GM12878 (cell line): ENCODE results near the gene THY1. TPM values are rescaled to one million over a fixed set of nuclear protein-coding genes. Genes with fewer than 3 reads are reported as not detected.

Experiments used
- ATAC-seq: fragments of 200-7000 bp; cut with Tn5 transposase; 3 replicates; pipeline ENCODE4 v1.9.1; 2020; ENCODE audit warnings: mild to moderate bottlenecking, moderate library complexity
- BruUV-seq: library from RNA; stranded (reverse); fragments of 400-500 nt; replicated peaks from 2 replicates; lab custom pipeline; 2021; lab: Mats Ljungman, UMichigan
- CTCF ChIA-PET: fragments of 300-600 bp; sonication (Branson Sonifier 250); formaldehyde crosslinking; extraction: SDS; loops from one replicate; lab custom pipeline; 2021; ENCODE audit warnings: inconsistent platforms; lab: Yijun Ruan, JAX
- POLR2A ChIA-PET: fragments of 350-600 bp; formaldehyde crosslinking; extraction: SDS; loops from one replicate; lab custom pipeline; 2021; ENCODE audit warnings: inconsistent platforms; lab: Charles Lee
- RAD21 ChIA-PET: fragments of 300-600 bp; sonication (Branson Sonifier 250); formaldehyde crosslinking; loops from one replicate; lab custom pipeline; 2023; ENCODE audit warnings: antibody characterized with exemption; ENCODE audit not compliant: unreplicated experiment; lab: Charles Lee
- SMC1A ChIA-PET: fragments of 300-600 bp; sonication (Branson Sonifier 250); formaldehyde crosslinking; loops from one replicate; lab custom pipeline; 2023; ENCODE audit not compliant: unreplicated experiment, uncharacterized antibody; lab: Charles Lee
- DNase-seq: peaks from one replicate; pipeline ENCODE4 v3.0.0-alpha.2; 2011; ENCODE audit warnings: low read depth, low spot score
- FAIRE-seq: peaks from 3 replicates; lab custom pipeline; 2011; peaks lifted over from hg19 to GRCh38; lab: Jason Lieb, UNC
- H2AFZ ChIP-seq: 2 replicates; pipeline ENCODE4 v1.6.0; 2011; ENCODE audit warnings: low read depth, low read length, control low read depth; ENCODE audit not compliant: control insufficient read depth
- H3K27ac ChIP-seq: 2 replicates; pipeline ENCODE4 v1.5.1; 2011; ENCODE audit warnings: control low read depth; ENCODE audit not compliant: control insufficient read depth, insufficient read depth
- H3K27me3 ChIP-seq, 2 experiments: replicated peaks in 1 of 2; 2 replicates each; pipeline versions ENCODE4 v1.6.0 to v1.6.1; 2011; ENCODE audit warnings: low read length in 1 of 2; ENCODE audit not compliant: control insufficient read depth in 2 of 2, insufficient read depth in 2 of 2
- H3K36me3 ChIP-seq, 2 experiments: 2 replicates each; pipeline ENCODE4 v1.5.1; 2011; ENCODE audit warnings: low read length in 1 of 2; ENCODE audit not compliant: control insufficient read depth in 2 of 2, insufficient read depth in 2 of 2
- H3K4me1 ChIP-seq: 2 replicates; pipeline ENCODE4 v1.6.1; 2011; ENCODE audit warnings: mild to moderate bottlenecking, low read length, moderate library complexity, mixed read lengths; ENCODE audit not compliant: control insufficient read depth, insufficient read depth
- H3K4me2 ChIP-seq: 2 replicates; pipeline ENCODE4 v1.6.0; 2011; ENCODE audit warnings: control low read depth; ENCODE audit not compliant: control insufficient read depth, insufficient read depth
- H3K4me3 ChIP-seq: fragments of 200-600 bp; sonication (generic); 2 replicates; pipeline ENCODE4 v1.5.1; 2016
- H3K79me2 ChIP-seq: 2 replicates; pipeline ENCODE4 v1.6.0; 2011; ENCODE audit warnings: low read length; ENCODE audit not compliant: control insufficient read depth, insufficient read depth
- H3K9ac ChIP-seq: 2 replicates; pipeline ENCODE4 v1.8.0; 2011; ENCODE audit warnings: low read length, control low read depth, mixed read lengths; ENCODE audit not compliant: control insufficient read depth, insufficient read depth
- H3K9me3 ChIP-seq: replicated peaks from 3 replicates; pipeline ENCODE4 v1.5.1; 2011; ENCODE audit warnings: mild to moderate bottlenecking, low read length; ENCODE audit not compliant: control insufficient read depth, insufficient read depth
- H4K20me1 ChIP-seq: 2 replicates; pipeline ENCODE4 v1.6.0; 2011; ENCODE audit not compliant: control insufficient read depth, insufficient read depth
- ATF7 ChIP-seq: fragments of 450-650 bp; IDR thresholded peaks from 2 replicates; pipeline ENCODE4 v1.6.1; 2016; ENCODE audit warnings: low read depth, mild to moderate bottlenecking
- BRCA1 ChIP-seq: IDR thresholded peaks from 2 replicates; pipeline ENCODE4 v1.6.1; 2011; ENCODE audit warnings: low read depth, low read length, improper control_type of control experiment
- CREB1 ChIP-seq: IDR thresholded peaks from 2 replicates; pipeline ENCODE4 v1.6.1; 2012; ENCODE audit warnings: low read depth, mild to moderate bottlenecking, inconsistent platforms
- CREM ChIP-seq: IDR thresholded peaks from 2 replicates; pipeline ENCODE4 v1.6.1; 2014; ENCODE audit warnings: antibody characterized with exemption, low read depth
- ESRRA ChIP-seq: IDR thresholded peaks from 2 replicates; pipeline ENCODE4 v1.6.1; 2012; ENCODE audit warnings: mild to moderate bottlenecking, low read length, improper control_type of control experiment
- KDM1A ChIP-seq: fragments of 200-600 bp; sonication (generic); IDR thresholded peaks from 2 replicates; pipeline ENCODE4 v1.6.1; 2016; ENCODE audit warnings: borderline replicate concordance
- MTA2 ChIP-seq: fragments of 450-650 bp; IDR thresholded peaks from 2 replicates; pipeline ENCODE4 v1.6.1; 2016; ENCODE audit warnings: low read depth, mild to moderate bottlenecking, moderate library complexity
- MXI1 ChIP-seq: fragments of 150-350 bp; IDR thresholded peaks from 2 replicates; pipeline ENCODE4 v1.6.1; 2011; ENCODE audit warnings: low read depth, mild to moderate bottlenecking, inconsistent platforms, low read length, improper control_type of control experiment
- MYC ChIP-seq: IDR thresholded peaks from 2 replicates; pipeline ENCODE4 v1.6.1; 2011; ENCODE audit warnings: mild to moderate bottlenecking, low read length, moderate library complexity, inconsistent platforms; ENCODE audit not compliant: insufficient read depth, insufficient replicate concordance, insufficient read length, severe bottlenecking
- NFIC ChIP-seq: IDR thresholded peaks from 2 replicates; pipeline ENCODE4 v1.6.1; 2012; ENCODE audit warnings: low read depth, mild to moderate bottlenecking, inconsistent platforms, low read length, moderate library complexity
- PML ChIP-seq: IDR thresholded peaks from 2 replicates; pipeline ENCODE4 v1.6.1; 2012; ENCODE audit warnings: low read length, inconsistent platforms
- SMC3 ChIP-seq: IDR thresholded peaks from 2 replicates; pipeline ENCODE4 v1.6.1; 2011; ENCODE audit warnings: low read length, improper control_type of control experiment, borderline replicate concordance
- SUZ12 ChIP-seq: fragments of 200-600 bp; sonication (generic); IDR thresholded peaks from one replicate; pipeline ENCODE4 v1.6.1; 2018; ENCODE audit warnings: antibody characterized with exemption, mild to moderate bottlenecking; ENCODE audit not compliant: unreplicated experiment
- WRNIP1 ChIP-seq: IDR thresholded peaks from 2 replicates; pipeline ENCODE4 v1.6.1; 2011; ENCODE audit warnings: low read depth, low read length, improper control_type of control experiment, borderline replicate concordance
- ZNF274 ChIP-seq: IDR thresholded peaks from one replicate; pipeline ENCODE4 v1.8.0; 2011; ENCODE audit not compliant: insufficient read length, insufficient read depth
- WGBS: methylation state at CpG from one replicate; pipeline ENCODE4 v1.1.6; 2016; ENCODE audit warnings: low lambda C conversion rate; ENCODE audit not compliant: insufficient replicate concordance, insufficient coverage; ENCODE audit errors: missing lambda C conversion rate; 5-methylcytosine and 5-hydroxymethylcytosine counted together
- in situ Hi-C: fragments of 300-500 bp; cut with MboI; formaldehyde crosslinking; loops from 9 replicates; pipeline ENCODE4 v1.14.3; 2018; ENCODE audit warnings: mixed read lengths
- intact Hi-C: fragments of 100-400 bp; cut with micrococcal nuclease; formaldehyde crosslinking; loops from one replicate; pipeline ENCODE4 v1.14.2; 2022; ENCODE audit not compliant: unreplicated experiment
- polyA plus RNA-seq, 11 experiments: library from polyadenylated mRNA; depleted of rRNA in 4 of 11; unstranded in 6 of 11; stranded (reverse) in 5 of 11; fragments of >200 nt; fragmentation: Nextera tagmentation in 4 of 11; fragmentation: Illumina TruSeq in 1 of 11; extraction: Ambion mirVana in 4 of 11; extraction: Trizol in 1 of 11; gene quantifications; 1 replicate in 1 of 11; 2 replicates in 10 of 11; pipeline versions ENCODE4 v1.2.1 to v1.2.3, GENCODE V29; 2011 to 2016; ENCODE audit warnings: inconsistent platforms in 2 of 11, missing spikeins in 2 of 11, low read depth in 1 of 11
- total RNA-seq, 4 experiments: library from RNA; depleted of rRNA in 3 of 4; stranded (reverse); fragments of >200 nt in 3 of 4; fragmentation: Illumina TruSeq in 1 of 4; extraction: Trizol in 1 of 4; gene quantifications; 2 replicates each; pipeline versions ENCODE4 v1.2.1 to v1.2.3, GENCODE V29; 2013 to 2021
- TF ChIP-seq, protein P1 (sequence below): IDR thresholded peaks from 2 replicates; pipeline ENCODE4 v1.6.1; 2012; ENCODE audit warnings: low read length, inconsistent platforms
- TF ChIP-seq, protein P2 (sequence below): fragments of 450-650 bp; IDR thresholded peaks from 2 replicates; pipeline ENCODE4 v1.6.1; 2016; ENCODE audit warnings: mild to moderate bottlenecking, moderate library complexity, borderline replicate concordance
- TF ChIP-seq, protein P3 (sequence below): IDR thresholded peaks from 2 replicates; pipeline ENCODE4 v1.6.1; 2011; ENCODE audit warnings: mild to moderate bottlenecking, low read depth, low read length, moderate library complexity; ENCODE audit not compliant: insufficient replicate concordance
- TF ChIP-seq, protein P4 (sequence below): IDR thresholded peaks from 2 replicates; pipeline ENCODE4 v1.6.1; 2012; ENCODE audit warnings: low read depth, low read length, improper control_type of control experiment

THY1 gene
- total and polyA plus RNA-seq, 10 of the 15 experiments (the other 5 are each of a cell fraction or from before 2014, with no cell fraction given): 0.86 to 20.1 (median 3.2) TPM

DNA sequence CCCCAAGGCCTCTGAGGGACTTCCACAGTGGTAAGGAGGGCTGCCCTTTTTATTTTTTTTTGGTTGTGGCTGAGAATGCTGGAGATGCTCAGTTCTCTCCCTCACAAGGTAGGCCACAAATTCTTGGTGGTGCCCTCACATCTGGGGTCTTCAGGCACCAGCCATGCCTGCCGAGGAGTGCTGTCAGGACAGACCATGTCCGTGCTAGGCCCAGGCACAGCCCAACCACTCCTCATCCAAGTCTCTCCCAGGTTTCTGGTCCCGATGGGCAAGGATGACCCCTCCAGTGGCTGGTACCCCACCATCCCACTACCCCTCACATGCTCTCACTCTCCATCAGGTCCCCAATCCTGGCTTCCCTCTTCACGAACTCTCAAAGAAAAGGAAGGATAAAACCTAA, 4.2 kb downstream of the THY1 start:
- in situ Hi-C loops: no loop called here
- no peak for FAIRE-seq

More for the DNA sequence above, 4.2 kb downstream of the THY1 start:
- no peaks in the 10 kb centered on the region for H3K36me3 ChIP-seq
- no TSS peak for BruUV-seq
- RAD21 ChIA-PET: no interaction called here
- H4K20me1 ChIP-seq: no peaks in the 10 kb centered on the region
- H3K9ac ChIP-seq: no peak overlapping the region
- peaks cover 0 to 11% of the 10 kb centered on the region in 2 experiments; a peak in 3 of 4 replicates for H3K27me3 ChIP-seq
- H3K27ac ChIP-seq: no peak overlapping the region
- SMC1A ChIA-PET: no interaction called here
- DNase-seq: no peak
- 29% methylated on average over 4 of the region's 4 CpGs for WGBS
- no peak for ATAC-seq
- no peaks in the 10 kb centered on the region for H3K79me2 ChIP-seq
- peaks cover 2% of the 10 kb centered on the region; the same call in 1 of the 3 replicates for H3K9me3 ChIP-seq
- no peak overlapping the region for H3K4me2 ChIP-seq
- intact Hi-C loops: no loop called here
- no peak overlapping the region for H2AFZ ChIP-seq
- peaks cover 8% of the 10 kb centered on the region; the same call in 1 of the 2 replicates for H3K4me1 ChIP-seq
- TF ChIP-seq, protein P1, sequence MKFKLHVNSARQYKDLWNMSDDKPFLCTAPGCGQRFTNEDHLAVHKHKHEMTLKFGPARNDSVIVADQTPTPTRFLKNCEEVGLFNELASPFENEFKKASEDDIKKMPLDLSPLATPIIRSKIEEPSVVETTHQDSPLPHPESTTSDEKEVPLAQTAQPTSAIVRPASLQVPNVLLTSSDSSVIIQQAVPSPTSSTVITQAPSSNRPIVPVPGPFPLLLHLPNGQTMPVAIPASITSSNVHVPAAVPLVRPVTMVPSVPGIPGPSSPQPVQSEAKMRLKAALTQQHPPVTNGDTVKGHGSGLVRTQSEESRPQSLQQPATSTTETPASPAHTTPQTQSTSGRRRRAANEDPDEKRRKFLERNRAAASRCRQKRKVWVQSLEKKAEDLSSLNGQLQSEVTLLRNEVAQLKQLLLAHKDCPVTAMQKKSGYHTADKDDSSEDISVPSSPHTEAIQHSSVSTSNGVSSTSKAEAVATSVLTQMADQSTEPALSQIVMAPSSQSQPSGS: no peak
- no peak for TF ChIP-seq BRCA1
- TF ChIP-seq MYC: no peak
- TF ChIP-seq ESRRA: no peak
- TF ChIP-seq, protein P2, sequence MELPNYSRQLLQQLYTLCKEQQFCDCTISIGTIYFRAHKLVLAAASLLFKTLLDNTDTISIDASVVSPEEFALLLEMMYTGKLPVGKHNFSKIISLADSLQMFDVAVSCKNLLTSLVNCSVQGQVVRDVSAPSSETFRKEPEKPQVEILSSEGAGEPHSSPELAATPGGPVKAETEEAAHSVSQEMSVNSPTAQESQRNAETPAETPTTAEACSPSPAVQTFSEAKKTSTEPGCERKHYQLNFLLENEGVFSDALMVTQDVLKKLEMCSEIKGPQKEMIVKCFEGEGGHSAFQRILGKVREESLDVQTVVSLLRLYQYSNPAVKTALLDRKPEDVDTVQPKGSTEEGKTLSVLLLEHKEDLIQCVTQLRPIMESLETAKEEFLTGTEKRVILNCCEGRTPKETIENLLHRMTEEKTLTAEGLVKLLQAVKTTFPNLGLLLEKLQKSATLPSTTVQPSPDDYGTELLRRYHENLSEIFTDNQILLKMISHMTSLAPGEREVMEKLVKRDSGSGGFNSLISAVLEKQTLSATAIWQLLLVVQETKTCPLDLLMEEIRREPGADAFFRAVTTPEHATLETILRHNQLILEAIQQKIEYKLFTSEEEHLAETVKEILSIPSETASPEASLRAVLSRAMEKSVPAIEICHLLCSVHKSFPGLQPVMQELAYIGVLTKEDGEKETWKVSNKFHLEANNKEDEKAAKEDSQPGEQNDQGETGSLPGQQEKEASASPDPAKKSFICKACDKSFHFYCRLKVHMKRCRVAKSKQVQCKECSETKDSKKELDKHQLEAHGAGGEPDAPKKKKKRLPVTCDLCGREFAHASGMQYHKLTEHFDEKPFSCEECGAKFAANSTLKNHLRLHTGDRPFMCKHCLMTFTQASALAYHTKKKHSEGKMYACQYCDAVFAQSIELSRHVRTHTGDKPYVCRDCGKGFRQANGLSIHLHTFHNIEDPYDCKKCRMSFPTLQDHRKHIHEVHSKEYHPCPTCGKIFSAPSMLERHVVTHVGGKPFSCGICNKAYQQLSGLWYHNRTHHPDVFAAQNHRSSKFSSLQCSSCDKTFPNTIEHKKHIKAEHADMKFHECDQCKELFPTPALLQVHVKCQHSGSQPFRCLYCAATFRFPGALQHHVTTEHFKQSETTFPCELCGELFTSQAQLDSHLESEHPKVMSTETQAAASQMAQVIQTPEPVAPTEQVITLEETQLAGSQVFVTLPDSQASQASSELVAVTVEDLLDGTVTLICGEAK: no peak
- TF ChIP-seq WRNIP1: no peak
- TF ChIP-seq, protein P3, sequence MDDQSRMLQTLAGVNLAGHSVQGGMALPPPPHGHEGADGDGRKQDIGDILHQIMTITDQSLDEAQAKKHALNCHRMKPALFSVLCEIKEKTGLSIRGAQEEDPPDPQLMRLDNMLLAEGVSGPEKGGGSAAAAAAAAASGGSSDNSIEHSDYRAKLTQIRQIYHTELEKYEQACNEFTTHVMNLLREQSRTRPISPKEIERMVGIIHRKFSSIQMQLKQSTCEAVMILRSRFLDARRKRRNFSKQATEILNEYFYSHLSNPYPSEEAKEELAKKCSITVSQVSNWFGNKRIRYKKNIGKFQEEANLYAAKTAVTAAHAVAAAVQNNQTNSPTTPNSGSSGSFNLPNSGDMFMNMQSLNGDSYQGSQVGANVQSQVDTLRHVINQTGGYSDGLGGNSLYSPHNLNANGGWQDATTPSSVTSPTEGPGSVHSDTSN: no peak
- no peak for TF ChIP-seq MXI1
- TF ChIP-seq, protein P4, sequence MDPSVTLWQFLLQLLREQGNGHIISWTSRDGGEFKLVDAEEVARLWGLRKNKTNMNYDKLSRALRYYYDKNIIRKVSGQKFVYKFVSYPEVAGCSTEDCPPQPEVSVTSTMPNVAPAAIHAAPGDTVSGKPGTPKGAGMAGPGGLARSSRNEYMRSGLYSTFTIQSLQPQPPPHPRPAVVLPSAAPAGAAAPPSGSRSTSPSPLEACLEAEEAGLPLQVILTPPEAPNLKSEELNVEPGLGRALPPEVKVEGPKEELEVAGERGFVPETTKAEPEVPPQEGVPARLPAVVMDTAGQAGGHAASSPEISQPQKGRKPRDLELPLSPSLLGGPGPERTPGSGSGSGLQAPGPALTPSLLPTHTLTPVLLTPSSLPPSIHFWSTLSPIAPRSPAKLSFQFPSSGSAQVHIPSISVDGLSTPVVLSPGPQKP: no peak
- no peak for TF ChIP-seq PML
- no peak for TF ChIP-seq ATF7
- TF ChIP-seq KDM1A: no peak
- no peak for TF ChIP-seq CREM
- no peak for TF ChIP-seq CREB1
- TF ChIP-seq ZNF274: no peak
- TF ChIP-seq SUZ12: no peak
- TF ChIP-seq NFIC: no peak
- no peak for TF ChIP-seq SMC3
- TF ChIP-seq MTA2: no peak
- CTCF ChIA-PET: no interaction called here
- H3K4me3 ChIP-seq: no peak overlapping the region
- POLR2A ChIA-PET: no interaction called here
